ENCODE data around the gene TRPM3. TPM values are rescaled to one million over a fixed set of nuclear protein-coding genes. Genes with fewer than 3 reads are reported as not detected.

Gene TRPM3
- total RNA-seq, 1 donor from 2014 or later = not detected

GRCh38 chr9:70701163-70701562 is 420.3 kb downstream of the TRPM3 start:
- CTCF ChIA-PET = no interaction called here
- DNase-seq (no peak), ATAC-seq (ENCODE audit: low read depth) (no peak)
- H3K27me3 Mint-ChIP-seq = no peaks in the 10 kb centered on the region
- H3K4me1 Mint-ChIP-seq = no peaks in the 10 kb centered on the region
- no peaks in the 10 kb centered on the region for H3K9me3 Mint-ChIP-seq
- POLR2A ChIA-PET = no interaction called here
- H3K4me3 Mint-ChIP-seq = no peak overlapping the region
- no peak overlapping the region for H3K27ac Mint-ChIP-seq
- TF ChIP-seq CTCF (IDR thresholded peaks at IDR 0.05) = no peak
- no peaks in the 10 kb centered on the region for H3K36me3 Mint-ChIP-seq (ENCODE audit: low read depth)
- intact Hi-C loops (cut with micrococcal nuclease) = no loop called here

- H3K4me1 Mint-ChIP-seq = no peaks in the 10 kb centered on the region
- intact Hi-C loops (cut with micrococcal nuclease) = no loop called here
- no peaks in the 10 kb centered on the region for H3K27me3 Mint-ChIP-seq
- H3K9me3 Mint-ChIP-seq = no peaks in the 10 kb centered on the region
- CTCF ChIA-PET = no interaction called here
- H3K27ac Mint-ChIP-seq = no peak overlapping the region
- no peaks in the 10 kb centered on the region for H3K36me3 Mint-ChIP-seq (ENCODE audit: low read depth)
- POLR2A ChIA-PET = no interaction called here
- no peak overlapping the region for H3K4me3 Mint-ChIP-seq
- DNase-seq (no peak), ATAC-seq (ENCODE audit: low read depth) (no peak)
- TF ChIP-seq CTCF (IDR thresholded peaks at IDR 0.05) = no peak
These were observed 424.6 kb downstream of the TRPM3 start for GRCh38 chr9:70696694-70697335.

- DNase-seq (no peak), ATAC-seq (ENCODE audit: low read depth) (no peak)
- Mint-ChIP-seq H3K36me3 (ENCODE audit: low read depth) (no peaks in the 10 kb centered on the region), H3K4me3 (no peak overlapping the region), H3K4me1 (no peaks in the 10 kb centered on the region), H3K27me3 (no peaks in the 10 kb centered on the region), H3K27ac (no peak overlapping the region), H3K9me3 (no peaks in the 10 kb centered on the region)
- intact Hi-C loops (cut with micrococcal nuclease) = no loop called here
- no peak for TF ChIP-seq CTCF (IDR thresholded peaks at IDR 0.05)
- CTCF ChIA-PET = no interaction called here
- POLR2A ChIA-PET = no interaction called here
These were observed 426.7 kb downstream of the TRPM3 start for GRCh38 chr9:70694758-70695157.

GRCh38 chr9:70693186-70693585 is 428.2 kb downstream of the TRPM3 start:
- Mint-ChIP-seq H3K4me1 (no peaks in the 10 kb centered on the region), H3K27ac (no peak overlapping the region), H3K36me3 (ENCODE audit: low read depth) (no peaks in the 10 kb centered on the region), H3K27me3 (no peaks in the 10 kb centered on the region), H3K9me3 (no peaks in the 10 kb centered on the region), H3K4me3 (no peak overlapping the region)
- DNase-seq (no peak), ATAC-seq (ENCODE audit: low read depth) (no peak)
- TF ChIP-seq CTCF (IDR thresholded peaks at IDR 0.05) = no peak
- CTCF ChIA-PET = no interaction called here
- intact Hi-C loops (cut with micrococcal nuclease) = no loop called here
- POLR2A ChIA-PET = no interaction called here

- ATAC-seq (ENCODE audit: low read depth) = no peak
- Mint-ChIP-seq H3K9me3 (no peaks in the 10 kb centered on the region), H3K27ac (no peak overlapping the region), H3K27me3 (peaks cover 2% of the 10 kb centered on the region), H3K4me1 (no peaks in the 10 kb centered on the region), H3K36me3 (ENCODE audit: low read depth) (no peaks in the 10 kb centered on the region), H3K4me3 (no peak overlapping the region)
- intact Hi-C loops (cut with micrococcal nuclease) = no loop called here
- ChIA-PET POLR2A (no interaction called here), CTCF (no interaction called here)
- TF ChIP-seq CTCF (IDR thresholded peaks at IDR 0.05) = no peak
- DNase-seq = no peak
These were observed 429.0 kb downstream of the TRPM3 start for GRCh38 chr9:70692431-70692830.

Measured in activated B cell treated with CpG ODN at 0.5 μM for 24 hours (primary cell).